ENCODE results near the gene PDHA1. TPM values are rescaled to one million over a fixed set of nuclear protein-coding genes. Genes with fewer than 3 reads are reported as not detected.

The PDHA1 gene
- total RNA-seq, 1 experiment from 2014 or later = 214 TPM

- no peak overlapping the region for H3K27ac ChIP-seq (ENCODE audit: insufficient read length, low read depth, low read length)
- H2BK12ac ChIP-seq (ENCODE audit: insufficient read length, low read depth, low read length) = no peak overlapping the region
- H3K18ac ChIP-seq (ENCODE audit: insufficient read length, low read depth, low read length) = no peak overlapping the region
- H2BK15ac ChIP-seq (ENCODE audit: low read depth, low read length) = no peak overlapping the region
- no peak overlapping the region for H3K27ac Mint-ChIP-seq
- no peak overlapping the region for H3K9ac ChIP-seq (ENCODE audit: extremely low read depth, insufficient read length, low read length)
- H3K23ac ChIP-seq (ENCODE audit: insufficient read length, low read depth, low read length) = no peak overlapping the region
- no peak overlapping the region for H4K5ac ChIP-seq (ENCODE audit: insufficient read length, low read depth, low read length)
- H3K4me1 Mint-ChIP-seq = no peaks in the 10 kb centered on the region; a peak in 1 of 4 replicates
- no peak overlapping the region for H3K56ac ChIP-seq (ENCODE audit: insufficient read length, low read depth, low read length)
- H3T11ph ChIP-seq (ENCODE audit: low read length) = no peak overlapping the region
- peaks cover 2% of the 10 kb centered on the region; the same call in 1 of the 2 replicates for H3K27me3 Mint-ChIP-seq (ENCODE audit: low read depth)
- no peaks in the 10 kb centered on the region for H4K20me1 ChIP-seq (ENCODE audit: control insufficient read depth, insufficient read depth, insufficient read length)
- no peak overlapping the region for H3K4ac ChIP-seq (ENCODE audit: low read depth, low read length)
- H2BK20ac ChIP-seq (ENCODE audit: low read depth, low read length, poor library complexity, severe bottlenecking) = no peak overlapping the region
- peaks cover 44% of the 10 kb centered on the region for H3K9me3 ChIP-seq (ENCODE audit: control insufficient read depth, low read depth, low read length)
- H2BK5ac ChIP-seq (ENCODE audit: insufficient read length, low read length) = no peak overlapping the region
- no peak overlapping the region for H2AK5ac ChIP-seq (ENCODE audit: insufficient read length, low read length)
- H3K79me2 ChIP-seq (ENCODE audit: insufficient read depth, low read length) = no peaks in the 10 kb centered on the region
- no peak overlapping the region for H3K4me3 Mint-ChIP-seq
- H3K4me1 ChIP-seq (ENCODE audit: insufficient read depth, low read length) = no peaks in the 10 kb centered on the region
- no peak for DNase-seq
- H3K14ac ChIP-seq (ENCODE audit: insufficient read depth, low read length) = no peak overlapping the region
- no peaks in the 10 kb centered on the region for H3K23me2 ChIP-seq (ENCODE audit: insufficient read length, low read depth, low read length, poor library complexity, severe bottlenecking)
- no peak overlapping the region for H2BK120ac ChIP-seq (ENCODE audit: low read depth, low read length, poor library complexity, severe bottlenecking)
- no peak overlapping the region for H4K8ac ChIP-seq (replicated peaks; ENCODE audit: insufficient read length, low read depth, low read length)
- WGBS (ENCODE audit: extremely low coverage, insufficient read length, low lambda C conversion rate) = no CpG with 5 or more reads among the region's 4 CpGs
- no peak overlapping the region for H4K91ac ChIP-seq (ENCODE audit: insufficient read length, low read depth, low read length)
- no peak overlapping the region for H3K4me2 ChIP-seq (ENCODE audit: insufficient read depth, insufficient read length, low read length)
- H3K27me3 ChIP-seq (ENCODE audit: insufficient read depth, low read length) = no peaks in the 10 kb centered on the region
- peaks cover 68 to 69% of the 10 kb centered on the region in 2 experiments for H3K9me3 Mint-ChIP-seq
- no peaks in the 10 kb centered on the region for H3K79me1 ChIP-seq (ENCODE audit: insufficient read depth, low read depth, low read length, poor library complexity, severe bottlenecking)
- peaks cover 0 to 1% (median 0%) of the 10 kb centered on the region in 3 experiments; a peak in 1 of 7 replicates for H3K36me3 Mint-ChIP-seq (ENCODE audit: insufficient read depth in 1 of 3, low read depth in 3 of 3)
- no peak overlapping the region for H2AFZ ChIP-seq (ENCODE audit: low read length)
- no peak for TF ChIP-seq CTCF (conservative IDR thresholded peaks at IDR 0.05)
These were observed 49.0 kb downstream of the PDHA1 start for GRCh38 chrX:19392703-19393102.

Data from H9 (cell line).